K562 (cell line): ENCODE data around the gene SLC34A3. TPM values are rescaled to one million over a fixed set of nuclear protein-coding genes. Genes with fewer than 3 reads are reported as not detected.

ENCODE experiments used
- ATF1 ChIP-seq, 2 experiments: fragments of 450-650 bp in 1 of 2; IDR thresholded peaks; 2 replicates each; pipeline ENCODE4 v1.6.1; 2016; ENCODE audit warnings: missing compliant biosample characterization in 1 of 2, missing genetic modification characterization in 1 of 2
- CREM ChIP-seq: IDR thresholded peaks from 2 replicates; pipeline ENCODE4 v1.6.1; 2014; ENCODE audit warnings: antibody characterized with exemption, low read depth
- CSDE1 ChIP-seq, 2 experiments: fragments of 450-650 bp; IDR thresholded peaks; 2 replicates each; pipeline ENCODE4 v1.6.1; 2016; ENCODE audit warnings: mild to moderate bottlenecking in 1 of 2
- CTBP1 ChIP-seq: fragments of 450-650 bp; IDR thresholded peaks from 2 replicates; pipeline ENCODE4 v1.6.1; 2016; ENCODE audit warnings: borderline replicate concordance
- HIVEP1 ChIP-seq: fragments of 250-450 bp; sonication (Bioruptor Pico); IDR thresholded peaks from 2 replicates; pipeline ENCODE4 v1.4.0; 2020; ENCODE audit warnings: mild to moderate bottlenecking
- JUND ChIP-seq, 2 experiments: IDR thresholded peaks; 2 replicates in 1 of 2; 3 replicates in 1 of 2; pipeline ENCODE4 v1.6.1; 2011; ENCODE audit warnings: borderline replicate concordance in 2 of 2, low read depth in 2 of 2, low read length in 2 of 2, improper control_type of control experiment in 1 of 2, missing biosample characterization in 1 of 2, missing genetic modification characterization in 1 of 2, missing genetic modification reagents in 1 of 2
- MTF1 ChIP-seq: fragments of 250-450 bp; sonication (Bioruptor Pico); IDR thresholded peaks from 2 replicates; pipeline ENCODE4 v1.9.0; 2021; ENCODE audit warnings: moderate library complexity, mild to moderate bottlenecking, inconsistent platforms, borderline replicate concordance
- NCOA2 ChIP-seq, 2 experiments: fragments of 450-650 bp; IDR thresholded peaks; 2 replicates each; pipeline ENCODE4 v1.6.1; 2018; ENCODE audit warnings: mild to moderate bottlenecking in 2 of 2, moderate library complexity in 1 of 2; ENCODE audit not compliant: partially characterized antibody in 2 of 2
- PRPF4 ChIP-seq: fragments of 200-400 bp; formaldehyde crosslinking; IDR thresholded peaks from one replicate; pipeline ENCODE4 v1.6.1; 2017; ENCODE audit warnings: low read length, low read depth, mild to moderate bottlenecking; ENCODE audit not compliant: insufficient read depth, poor library complexity, severe bottlenecking
- RBM14 ChIP-seq: fragments of 200-400 bp; formaldehyde crosslinking; IDR thresholded peaks from 2 replicates; pipeline ENCODE4 v1.6.1; 2018; ENCODE audit warnings: low read depth, mild to moderate bottlenecking, low read length, moderate library complexity, borderline replicate concordance; ENCODE audit not compliant: insufficient read depth
- RFX5 ChIP-seq: IDR thresholded peaks from 2 replicates; pipeline ENCODE4 v1.6.1; 2011; ENCODE audit warnings: low read depth, mild to moderate bottlenecking, improper control_type of control experiment, low read length
- SMAD1 ChIP-seq: fragments of 150-350 bp; IDR thresholded peaks from 2 replicates; pipeline ENCODE4 v1.6.1; 2014; ENCODE audit warnings: low read length, low read depth; ENCODE audit not compliant: partially characterized antibody
- TAF1 ChIP-seq: IDR thresholded peaks from 2 replicates; pipeline ENCODE4 v1.6.1; 2011; ENCODE audit warnings: mild to moderate bottlenecking, low read length, moderate library complexity; ENCODE audit not compliant: insufficient read depth, control insufficient read depth, severe bottlenecking; ENCODE audit errors: extremely low read depth
- TBP ChIP-seq: optimal IDR thresholded peaks from 2 replicates; pipeline ENCODE3; 2011; ENCODE audit warnings: low read depth, low read length, improper control_type of control experiment
- ZNF224 ChIP-seq: sonication (generic); formaldehyde crosslinking; IDR thresholded peaks from 2 replicates; pipeline ENCODE4 v1.8.0; 2022; ENCODE audit warnings: mild to moderate bottlenecking, missing genetic modification reagents
- ZNF311 ChIP-seq: fragments of 250-450 bp; sonication (Bioruptor Pico); IDR thresholded peaks from 2 replicates; pipeline ENCODE4 v1.4.0; 2020; ENCODE audit warnings: mild to moderate bottlenecking, moderate library complexity
- ZNF583 ChIP-seq: fragments of 250-450 bp; sonication (Bioruptor Pico); IDR thresholded peaks from 2 replicates; pipeline ENCODE4 v1.4.0; 2020
- ZNF780A ChIP-seq: fragments of 250-450 bp; sonication (Bioruptor Pico); IDR thresholded peaks from 2 replicates; pipeline ENCODE4 v1.5.0; 2021; ENCODE audit warnings: mild to moderate bottlenecking
- polyA plus RNA-seq, 8 experiments: library from polyadenylated mRNA; depleted of rRNA in 4 of 8; stranded (reverse) in 5 of 8; unstranded in 3 of 8; fragments of >200 nt; fragmentation: Nextera tagmentation in 2 of 8; fragmentation: Illumina TruSeq in 1 of 8; extraction: Ambion mirVana in 2 of 8; extraction: Trizol in 1 of 8; gene quantifications; 2 replicates each; pipeline versions ENCODE4 v1.2.1 to v1.2.3, GENCODE V29; 2011 to 2014; ENCODE audit warnings: inconsistent platforms in 1 of 8, missing spikeins in 1 of 8
- total RNA-seq, 7 experiments: library from RNA; depleted of rRNA in 6 of 7; stranded (reverse); fragments of >200 nt in 6 of 7; fragmentation: Illumina TruSeq in 2 of 7; extraction: Trizol in 2 of 7; gene quantifications; 2 replicates each; pipeline versions ENCODE4 v1.2.1 to v1.2.3, GENCODE V29; 2011 to 2021; ENCODE audit warnings: low replicate concordance in 1 of 7
- TF ChIP-seq, protein P1 (sequence below): sonication (generic); formaldehyde crosslinking; IDR thresholded peaks from 2 replicates; pipeline ENCODE4 v1.8.0; 2023; ENCODE audit warnings: missing genetic modification reagents, mild to moderate bottlenecking, borderline replicate concordance
- TF ChIP-seq, protein P2 (sequence below): fragments of 450-650 bp; IDR thresholded peaks from 2 replicates; pipeline ENCODE4 v1.6.1; 2016

SLC34A3 gene
- total and polyA plus RNA-seq, 9 of the 15 experiments (the other 6 are each of a cell fraction or from before 2014, with no cell fraction given): not detected

DNA sequence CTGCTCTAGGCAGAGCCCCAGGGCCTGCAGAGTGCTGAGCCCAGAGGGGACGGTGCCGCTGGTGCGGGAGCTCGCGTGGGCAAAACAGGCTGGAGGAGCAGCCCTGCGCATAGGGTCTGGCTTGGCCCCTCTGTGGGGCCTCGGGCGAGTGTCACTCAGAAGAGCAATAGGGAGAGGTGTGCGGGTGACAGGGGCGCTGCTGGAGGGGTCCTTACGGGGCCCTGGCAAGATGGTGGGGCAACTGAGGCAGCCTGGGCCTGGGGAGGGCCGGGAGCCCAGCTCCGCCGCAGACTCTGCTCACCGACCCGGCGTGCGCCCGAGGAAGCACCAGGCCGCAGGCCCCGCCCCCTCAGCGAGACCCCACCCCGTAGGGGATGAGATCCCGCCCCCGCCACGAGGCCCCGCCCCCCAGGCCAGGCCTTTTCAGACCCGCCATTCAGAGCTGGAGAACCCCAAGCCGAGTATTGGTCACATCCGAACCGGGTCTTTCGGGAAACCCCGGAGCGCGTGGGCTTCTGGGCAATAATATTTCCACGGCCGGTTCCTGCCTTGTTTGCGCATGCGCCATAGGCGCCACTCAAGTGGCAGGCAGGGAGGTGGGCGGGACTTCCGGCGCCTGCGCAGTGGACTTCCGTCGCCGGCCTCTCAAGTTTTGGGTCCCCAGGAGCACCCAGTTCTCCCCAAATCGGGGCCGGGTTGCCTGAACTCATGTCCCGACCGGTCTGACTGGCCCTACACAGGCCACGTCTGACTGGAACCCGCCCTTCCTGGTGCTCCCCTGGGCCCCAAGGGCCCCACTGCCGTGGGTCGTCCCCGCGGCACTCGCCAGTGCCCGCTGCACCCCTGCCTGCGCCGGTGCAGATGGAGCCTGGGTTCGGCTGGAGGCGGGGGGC lies 7.4 kb upstream of the SLC34A3 start (continued):
- no peak for TF ChIP-seq NCOA2 (IDR thresholded peaks at IDR 0.05; ENCODE audit: partially characterized antibody in 2 of 2)
- peak; percentile 45; the same call in 1 of the 2 replicates for TF ChIP-seq JUND (IDR thresholded peaks at IDR 0.05; ENCODE audit: borderline replicate concordance, low read depth, low read length)
- TF ChIP-seq JUND (tag; IDR thresholded peaks at IDR 0.05; ENCODE audit: borderline replicate concordance, low read depth, low read length): no peak; the same call in 2 of the 3 replicates
- 0 out of 2 replicates have a peak, but pooled peaks have one; percentile 20 for TF ChIP-seq ZNF780A (CRISPR knock-in tag)
- TF ChIP-seq, protein P1, sequence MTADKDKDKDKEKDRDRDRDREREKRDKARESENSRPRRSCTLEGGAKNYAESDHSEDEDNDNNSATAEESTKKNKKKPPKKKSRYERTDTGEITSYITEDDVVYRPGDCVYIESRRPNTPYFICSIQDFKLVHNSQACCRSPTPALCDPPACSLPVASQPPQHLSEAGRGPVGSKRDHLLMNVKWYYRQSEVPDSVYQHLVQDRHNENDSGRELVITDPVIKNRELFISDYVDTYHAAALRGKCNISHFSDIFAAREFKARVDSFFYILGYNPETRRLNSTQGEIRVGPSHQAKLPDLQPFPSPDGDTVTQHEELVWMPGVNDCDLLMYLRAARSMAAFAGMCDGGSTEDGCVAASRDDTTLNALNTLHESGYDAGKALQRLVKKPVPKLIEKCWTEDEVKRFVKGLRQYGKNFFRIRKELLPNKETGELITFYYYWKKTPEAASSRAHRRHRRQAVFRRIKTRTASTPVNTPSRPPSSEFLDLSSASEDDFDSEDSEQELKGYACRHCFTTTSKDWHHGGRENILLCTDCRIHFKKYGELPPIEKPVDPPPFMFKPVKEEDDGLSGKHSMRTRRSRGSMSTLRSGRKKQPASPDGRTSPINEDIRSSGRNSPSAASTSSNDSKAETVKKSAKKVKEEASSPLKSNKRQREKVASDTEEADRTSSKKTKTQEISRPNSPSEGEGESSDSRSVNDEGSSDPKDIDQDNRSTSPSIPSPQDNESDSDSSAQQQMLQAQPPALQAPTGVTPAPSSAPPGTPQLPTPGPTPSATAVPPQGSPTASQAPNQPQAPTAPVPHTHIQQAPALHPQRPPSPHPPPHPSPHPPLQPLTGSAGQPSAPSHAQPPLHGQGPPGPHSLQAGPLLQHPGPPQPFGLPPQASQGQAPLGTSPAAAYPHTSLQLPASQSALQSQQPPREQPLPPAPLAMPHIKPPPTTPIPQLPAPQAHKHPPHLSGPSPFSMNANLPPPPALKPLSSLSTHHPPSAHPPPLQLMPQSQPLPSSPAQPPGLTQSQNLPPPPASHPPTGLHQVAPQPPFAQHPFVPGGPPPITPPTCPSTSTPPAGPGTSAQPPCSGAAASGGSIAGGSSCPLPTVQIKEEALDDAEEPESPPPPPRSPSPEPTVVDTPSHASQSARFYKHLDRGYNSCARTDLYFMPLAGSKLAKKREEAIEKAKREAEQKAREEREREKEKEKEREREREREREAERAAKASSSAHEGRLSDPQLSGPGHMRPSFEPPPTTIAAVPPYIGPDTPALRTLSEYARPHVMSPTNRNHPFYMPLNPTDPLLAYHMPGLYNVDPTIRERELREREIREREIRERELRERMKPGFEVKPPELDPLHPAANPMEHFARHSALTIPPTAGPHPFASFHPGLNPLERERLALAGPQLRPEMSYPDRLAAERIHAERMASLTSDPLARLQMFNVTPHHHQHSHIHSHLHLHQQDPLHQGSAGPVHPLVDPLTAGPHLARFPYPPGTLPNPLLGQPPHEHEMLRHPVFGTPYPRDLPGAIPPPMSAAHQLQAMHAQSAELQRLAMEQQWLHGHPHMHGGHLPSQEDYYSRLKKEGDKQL: no peak
- TF ChIP-seq CTBP1: peak; percentile 44
- TF ChIP-seq RFX5: 0 out of 2 replicates have a peak, but pooled peaks have one; percentile 59
- TF ChIP-seq, protein P2, sequence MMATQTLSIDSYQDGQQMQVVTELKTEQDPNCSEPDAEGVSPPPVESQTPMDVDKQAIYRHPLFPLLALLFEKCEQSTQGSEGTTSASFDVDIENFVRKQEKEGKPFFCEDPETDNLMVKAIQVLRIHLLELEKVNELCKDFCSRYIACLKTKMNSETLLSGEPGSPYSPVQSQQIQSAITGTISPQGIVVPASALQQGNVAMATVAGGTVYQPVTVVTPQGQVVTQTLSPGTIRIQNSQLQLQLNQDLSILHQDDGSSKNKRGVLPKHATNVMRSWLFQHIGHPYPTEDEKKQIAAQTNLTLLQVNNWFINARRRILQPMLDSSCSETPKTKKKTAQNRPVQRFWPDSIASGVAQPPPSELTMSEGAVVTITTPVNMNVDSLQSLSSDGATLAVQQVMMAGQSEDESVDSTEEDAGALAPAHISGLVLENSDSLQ: peak; percentile 94
- peak; percentile 65; the same call in 1 of the 2 replicates for TF ChIP-seq CREM
- TF ChIP-seq CSDE1 (IDR thresholded peaks at IDR 0.05): no peak
- TF ChIP-seq SMAD1: no peak
- TF ChIP-seq ATF1 (CRISPR knock-in tag; IDR thresholded peaks at IDR 0.05): no peak
- TF ChIP-seq ATF1 (tag; IDR thresholded peaks at IDR 0.05): peak; percentile 50
- TF ChIP-seq RBM14: no peak
- peak; percentile 58 for TF ChIP-seq TBP
- TF ChIP-seq HIVEP1 (CRISPR knock-in tag): no peak
- TF ChIP-seq ZNF583: no peak
- no peak for TF ChIP-seq PRPF4
- TF ChIP-seq ZNF224 (CRISPR knock-in tag): no peak
- TF ChIP-seq TAF1: peak; percentile 62
- no peak for TF ChIP-seq ZNF311 (CRISPR knock-in tag)
- no peak for TF ChIP-seq MTF1 (CRISPR knock-in tag)
